Posterior cingulate gyrus (tissue), 11 donors: ENCODE data around the gene C3orf62.
"Not testable (repeated sequence)": the region's sequence is repeated elsewhere in the genome, so short reads cannot be mapped to it uniquely, and the experiment has no call there.

Source experiments
- DNase-seq, 10 donors: peaks; one replicate each; pipeline versions ENCODE4 v3.0.0 to v3.0.0-alpha.2; 2020 to 2021; ENCODE audit warnings: mixed read lengths in 3 of 10
- intact Hi-C: fragments of 100-400 bp; cut with DNase I; formaldehyde crosslinking; loops from one replicate; pipeline ENCODE4 v1.15.1; 2023

C3orf62 gene

DNA sequence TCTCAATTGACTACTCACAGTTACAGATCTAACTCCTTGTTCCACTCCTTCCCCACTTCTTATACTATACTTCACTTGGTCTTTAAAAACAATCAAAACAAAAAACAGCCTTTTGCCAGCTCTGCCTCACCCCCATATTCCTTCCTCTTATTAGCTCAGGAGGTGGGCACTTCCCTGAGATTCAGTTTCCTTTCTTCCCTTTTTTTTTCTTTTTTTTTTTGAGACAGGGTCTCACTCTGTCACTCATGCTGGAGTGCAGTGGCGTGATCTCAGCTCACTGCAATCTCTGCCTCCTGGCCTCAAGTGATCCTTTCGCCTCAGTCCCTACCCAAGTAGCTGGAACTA lies 6.9 kb downstream of the C3orf62 start:
- intact Hi-C loops, result no loop called here

GRCh38 chr3:49269443-49270155 lies 7.4 kb downstream of the C3orf62 start:
- intact Hi-C loops, result no loop called here

More for the DNA sequence above, 6.9 kb downstream of the C3orf62 start:
- peak in 1 of 10 donors; percentile 1 for DNase-seq

DNA sequence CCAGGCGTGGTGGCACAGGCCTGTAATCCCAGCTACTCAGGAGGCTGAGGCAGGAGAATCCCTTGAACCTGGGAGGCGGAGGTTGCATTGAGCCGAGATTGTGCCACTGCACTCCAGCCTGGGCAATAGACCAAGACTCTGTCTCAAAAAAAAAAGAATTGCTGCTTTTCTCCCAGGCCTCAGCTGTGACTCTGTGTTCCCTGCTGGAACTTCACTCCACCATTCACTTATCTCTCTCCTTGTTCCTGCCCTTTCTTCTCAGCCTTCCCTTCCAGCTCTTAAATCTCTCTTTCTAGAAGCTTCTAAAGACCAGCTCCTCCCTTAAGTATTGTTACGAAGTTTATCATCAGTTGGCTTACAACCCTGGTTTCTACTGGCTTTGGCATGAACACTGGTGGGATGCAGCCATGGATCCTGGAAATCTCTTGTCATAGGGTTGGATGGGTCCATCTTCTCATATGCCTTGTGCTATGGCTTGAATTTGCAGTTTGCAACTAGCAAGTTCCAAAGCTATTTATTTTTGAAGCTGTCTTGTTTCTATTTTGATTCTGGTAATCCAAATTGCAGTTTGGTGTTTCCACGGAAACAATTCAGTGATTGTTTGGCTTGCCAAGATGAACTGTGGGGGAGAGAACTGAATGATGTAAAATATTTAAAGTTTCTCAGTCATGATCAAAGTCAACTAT lies 10.5 kb downstream of the C3orf62 start:
- peak in 1 of 10 donors; percentile 18 for DNase-seq
- intact Hi-C loops, result no loop called here

More at GRCh38 chr3:49269443-49270155, 7.4 kb downstream of the C3orf62 start:
- peak in 1 of 10 donors; percentile 38 for DNase-seq

DNA sequence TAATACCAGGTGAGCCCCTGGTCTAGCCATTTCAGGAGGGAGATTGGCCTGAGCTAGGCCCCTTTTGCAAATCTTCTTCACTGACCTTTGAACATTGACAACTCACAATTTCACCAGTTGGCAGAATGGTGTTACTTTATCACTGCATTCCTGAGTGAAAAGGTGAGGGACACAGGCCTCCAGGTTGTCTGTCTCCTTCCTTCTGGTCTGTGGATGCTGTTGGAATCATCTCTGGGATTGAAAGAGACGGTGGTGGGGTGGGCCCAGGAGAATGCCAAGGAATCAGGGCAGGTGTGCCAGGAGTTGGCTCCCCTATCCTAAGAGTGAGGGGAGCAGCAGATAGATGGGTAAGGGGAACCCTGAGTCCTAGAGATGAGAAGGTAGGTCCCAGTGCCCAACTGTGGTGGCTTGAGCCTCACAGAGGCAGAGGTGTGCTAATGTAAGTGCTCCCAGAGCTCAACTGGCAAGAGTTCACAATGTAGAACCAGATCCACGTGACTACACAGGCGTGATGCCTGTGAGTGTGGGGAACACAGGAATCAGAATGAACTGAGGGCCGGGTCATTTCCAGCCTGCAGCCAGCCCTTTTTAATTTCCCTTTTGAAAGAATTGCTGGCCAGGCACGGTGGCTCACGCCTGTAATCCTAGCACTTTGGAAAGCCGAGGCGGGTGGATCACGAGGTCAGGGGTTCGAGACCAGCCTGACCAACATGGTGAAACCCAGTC lies 11.2 kb downstream of the C3orf62 start:
- intact Hi-C loops, result no loop called here
- peak in 1 of 10 donors; percentile 30 for DNase-seq

GRCh38 chr3:49263159-49263889 lies 13.7 kb downstream of the C3orf62 start:
- peak in 1 of 10 donors; percentile 57 for DNase-seq
- intact Hi-C loops, result no loop called here

GRCh38 chr3:49260806-49261324 lies 16.2 kb downstream of the C3orf62 start:
- peak in 1 of 10 donors; percentile 40 for DNase-seq
- intact Hi-C loops, result no loop called here

- intact Hi-C loops, result no loop called here
- no peak for DNase-seq
Observed at GRCh38 chr3:49257187-49257586, 19.8 kb downstream of the C3orf62 start.

DNA sequence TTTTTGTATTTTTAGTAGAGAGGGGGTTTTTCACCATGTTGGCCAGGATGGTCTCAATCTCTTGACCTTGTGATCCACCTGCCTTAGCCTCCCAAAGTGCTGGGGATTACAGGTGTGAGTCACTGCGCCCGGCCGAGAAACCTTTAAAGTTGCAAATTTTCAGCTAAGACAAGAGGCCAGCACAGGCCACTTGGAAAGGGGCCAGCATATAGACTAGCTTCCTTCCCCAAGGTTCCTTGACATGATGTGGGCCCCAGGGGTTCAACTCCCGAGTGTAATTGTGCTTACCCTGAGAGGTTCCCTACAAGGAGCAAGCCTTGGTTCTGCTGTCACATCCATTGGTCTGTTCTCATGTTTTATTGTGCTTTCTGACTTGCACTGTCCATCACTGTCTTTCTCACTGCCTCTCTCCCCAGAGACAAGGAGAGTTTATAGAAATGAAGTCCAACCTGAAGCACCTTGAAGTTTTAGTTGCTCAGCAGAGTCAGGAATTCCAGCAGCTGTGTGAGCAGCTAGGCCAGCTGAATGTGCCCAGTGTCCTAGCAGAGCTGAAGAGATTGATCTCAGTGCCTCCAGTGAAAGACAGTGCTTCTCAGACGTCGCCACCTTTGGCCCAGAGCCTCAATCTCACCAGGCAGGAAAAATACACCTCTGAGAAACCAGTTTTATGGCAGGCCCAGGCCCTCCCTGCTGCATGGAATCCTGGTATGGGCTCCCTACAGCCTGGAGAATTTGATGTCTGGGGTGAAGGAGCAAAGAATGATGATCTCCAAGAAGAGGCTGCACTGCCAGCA lies 21.1 kb downstream of the C3orf62 start:
- DNase-seq, result no peak

GRCh38 chr3:49255112-49255511 lies 21.9 kb downstream of the C3orf62 start:
- DNase-seq, result no peak
- intact Hi-C loops, result no loop called here

More for the DNA sequence above, 21.1 kb downstream of the C3orf62 start:
- intact Hi-C loops, result no loop called here

DNA sequence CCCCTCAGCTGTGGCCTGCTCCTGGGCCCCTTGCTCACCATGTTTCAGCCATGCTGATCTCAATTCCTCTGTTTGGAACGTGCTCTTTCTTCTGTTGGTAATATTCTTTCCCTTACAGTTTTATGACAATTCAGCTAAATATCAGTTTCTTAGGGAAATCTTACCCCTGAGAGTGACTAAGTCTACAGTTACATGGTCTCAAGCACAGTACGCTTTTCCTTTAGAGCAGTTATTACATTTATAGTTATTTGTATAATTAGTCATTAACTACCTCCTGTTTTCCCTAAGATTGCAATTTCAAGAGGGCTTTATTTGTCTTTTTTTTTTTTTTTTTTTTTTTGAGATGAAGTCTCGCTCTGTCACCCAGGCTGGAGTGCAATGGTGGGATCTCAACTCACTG lies 23.5 kb downstream of the C3orf62 start:
- intact Hi-C loops, result no loop called here
- DNase-seq, result no peak

- intact Hi-C loops, result no loop called here
- DNase-seq, result no peak
Observed at GRCh38 chr3:49248840-49249227, 28.2 kb downstream of the C3orf62 start.

DNA sequence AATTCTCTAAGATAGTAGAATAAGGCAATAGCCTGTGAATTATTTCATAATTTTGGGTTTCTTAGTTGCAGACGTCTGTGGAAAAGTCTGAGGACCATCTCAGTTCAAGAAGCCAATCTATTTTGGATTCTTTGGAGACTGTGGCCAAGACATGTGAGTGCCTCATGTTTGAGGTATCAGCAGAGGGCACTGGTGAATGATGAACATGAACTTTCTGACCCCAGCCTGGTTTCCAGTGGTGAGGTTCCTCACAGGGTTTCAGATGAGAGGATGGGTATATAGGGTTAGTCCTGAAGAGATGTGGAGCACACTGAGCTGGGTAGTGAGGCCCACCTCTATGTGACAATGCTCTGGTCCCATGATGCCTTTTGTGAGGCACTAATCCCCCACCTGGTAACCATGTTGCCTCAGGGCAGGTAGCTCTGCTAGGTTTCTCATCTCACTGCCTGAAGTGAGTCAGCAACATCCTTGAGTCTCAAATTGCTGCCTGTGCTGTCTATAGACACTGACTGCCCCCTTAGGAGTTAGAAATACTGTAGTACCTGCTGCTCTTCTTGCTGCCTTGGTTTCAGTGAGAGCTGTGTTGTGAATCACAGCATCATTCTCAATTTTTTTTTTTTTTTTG lies 32.3 kb downstream of the C3orf62 start:
- no peak for DNase-seq

GRCh38 chr3:49240091-49240490 lies 36.9 kb downstream of the C3orf62 start:
- intact Hi-C loops, result not testable (repeated sequence)
- DNase-seq, result peak in 1 of 10 donors; percentile 35

More for the DNA sequence above, 32.3 kb downstream of the C3orf62 start:
- intact Hi-C loops, result no loop called here

DNA sequence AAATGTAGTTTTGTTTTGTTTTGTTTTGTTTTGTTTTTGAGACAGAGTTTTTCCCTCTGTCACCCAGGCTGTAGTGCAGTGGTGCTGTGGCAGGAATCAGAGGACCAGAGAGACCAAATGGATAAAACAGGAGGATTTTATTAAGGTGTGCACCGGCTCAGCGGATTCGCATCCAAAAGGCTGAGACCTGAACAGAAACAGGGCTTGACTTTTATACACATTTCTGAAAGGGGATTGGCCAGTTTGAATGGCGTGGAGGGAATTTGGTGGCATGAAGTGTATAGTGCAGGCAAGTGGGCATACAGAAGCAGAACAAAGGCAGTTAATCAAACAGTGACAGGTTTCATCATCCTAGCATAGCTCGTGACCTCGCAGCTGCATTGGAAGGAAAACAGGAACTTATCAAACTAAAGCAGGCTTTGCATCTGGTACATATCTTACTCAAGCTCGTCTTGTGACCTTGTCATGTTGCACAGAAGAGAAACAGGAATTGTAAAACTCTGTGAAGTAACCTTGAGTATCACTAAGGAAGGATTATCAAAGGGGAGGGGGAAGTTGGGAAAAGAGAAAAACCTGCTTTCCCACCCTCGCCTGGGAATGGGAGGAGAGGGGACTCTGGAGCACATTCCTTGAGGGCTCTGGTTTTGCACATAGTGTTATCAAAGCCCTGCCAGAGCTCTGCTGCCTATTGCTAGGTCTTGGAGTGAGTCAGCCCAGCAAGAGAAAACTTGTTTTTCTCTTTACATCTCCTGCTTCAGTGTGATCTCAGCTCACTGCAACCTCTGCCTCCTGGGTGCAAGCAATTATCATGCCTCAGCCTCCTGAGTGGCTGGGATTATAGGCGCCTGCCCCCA lies 38.5 kb downstream of the C3orf62 start:
- no peak for DNase-seq
- intact Hi-C loops, result no loop called here

GRCh38 chr3:49237344-49237743 lies 39.7 kb downstream of the C3orf62 start:
- no peak for DNase-seq
- intact Hi-C loops, result no loop called here

GRCh38 chr3:49236226-49236625 lies 40.8 kb downstream of the C3orf62 start:
- DNase-seq, result no peak
- intact Hi-C loops, result no loop called here

- intact Hi-C loops, DNase-seq: not testable (repeated sequence)
Observed at GRCh38 chr3:49228817-49229216, 48.2 kb downstream of the C3orf62 start.

GRCh38 chr3:49222002-49222401 lies 55.0 kb downstream of the C3orf62 start:
- no peak for DNase-seq
- intact Hi-C loops, result no loop called here
